Endothelial cell of umbilical vein (primary cell): ENCODE results near the gene HOXB2. TPM values are rescaled to one million over a fixed set of nuclear protein-coding genes. Genes with fewer than 3 reads are reported as not detected.

ENCODE experiments used
- BruUV-seq: library from RNA; stranded (reverse); fragments of 400-500 nt; replicated peaks from 2 replicates; lab custom pipeline; 2021; lab: Mats Ljungman, UMichigan
- CTCF ChIA-PET: fragments of 300-600, 350-600 bp; sonication (Branson Sonifier 250); formaldehyde crosslinking; loops from one replicate; lab custom pipeline; 2021; ENCODE audit warnings: antibody characterized with exemption, inconsistent platforms; lab: Charles Lee
- POLR2A ChIA-PET: fragments of 300-600, 350-600 bp; sonication (Branson Sonifier 250); formaldehyde crosslinking; loops from one replicate; lab custom pipeline; 2021; ENCODE audit warnings: antibody characterized with exemption, inconsistent platforms; lab: Charles Lee
- DNase-seq: peaks from one replicate; pipeline ENCODE4 v3.0.0-alpha.2; 2011; ENCODE audit warnings: low read depth, low spot score
- FAIRE-seq: peaks from 2 replicates; lab custom pipeline; 2011; peaks lifted over from hg19 to GRCh38; lab: Jason Lieb, UNC
- H2AFZ ChIP-seq: 2 replicates; pipeline ENCODE4 v1.6.0; 2012; ENCODE audit warnings: low read depth, low read length, control low read depth, inconsistent platforms
- H3K27ac ChIP-seq: 2 replicates; pipeline ENCODE4 v1.5.1; 2011; ENCODE audit warnings: low read depth, mild to moderate bottlenecking, control low read depth, low read length, moderate library complexity; ENCODE audit not compliant: insufficient read depth
- H3K27me3 ChIP-seq, 2 experiments: 2 replicates each; pipeline versions ENCODE4 v1.6.0 to v1.6.1; 2011; ENCODE audit warnings: low read length in 2 of 2, mixed read lengths in 1 of 2; ENCODE audit not compliant: control insufficient read depth in 2 of 2, insufficient read depth in 2 of 2
- H3K36me3 ChIP-seq, 2 experiments: 2 replicates in 1 of 2; 3 replicates in 1 of 2; pipeline ENCODE4 v1.5.1; 2011; ENCODE audit warnings: low read length in 2 of 2, mild to moderate bottlenecking in 1 of 2, moderate library complexity in 1 of 2; ENCODE audit not compliant: control insufficient read depth in 2 of 2, insufficient read depth in 2 of 2; ENCODE audit errors: extremely low read depth in 1 of 2
- H3K4me1 ChIP-seq: 3 replicates; pipeline ENCODE4 v1.5.1; 2011; ENCODE audit warnings: mild to moderate bottlenecking, low read length; ENCODE audit not compliant: control insufficient read depth, insufficient read depth; ENCODE audit errors: extremely low read depth
- H3K4me2 ChIP-seq: 2 replicates; pipeline ENCODE4 v1.6.1; 2011; ENCODE audit warnings: low read length, control low read depth, mixed read lengths; ENCODE audit not compliant: insufficient read depth
- H3K4me3 ChIP-seq, 3 experiments: fragments of 200-600 bp in 1 of 3; sonication (generic), shearing (Covaris generic) in 1 of 3; replicated peaks in 1 of 3; 2 replicates each; pipeline ENCODE4 v1.5.1; 2011 to 2016; ENCODE audit warnings: control low read depth in 3 of 3, low read length in 3 of 3, mild to moderate bottlenecking in 2 of 3, inconsistent platforms in 1 of 3, low read depth in 1 of 3, moderate library complexity in 1 of 3; ENCODE audit not compliant: insufficient read depth in 1 of 3
- H3K79me2 ChIP-seq: 2 replicates; pipeline ENCODE4 v1.6.0; 2012; ENCODE audit warnings: low read length, inconsistent platforms; ENCODE audit not compliant: control insufficient read depth, insufficient read depth
- H3K9ac ChIP-seq: replicated peaks from 2 replicates; pipeline ENCODE3; 2011; ENCODE audit warnings: low read length, control low read depth; ENCODE audit not compliant: insufficient read depth; ENCODE audit errors: extremely low read depth
- H3K9me1 ChIP-seq: replicated peaks from 3 replicates; pipeline ENCODE4 v1.6.0; 2011; ENCODE audit warnings: mild to moderate bottlenecking, low read length; ENCODE audit not compliant: control insufficient read depth, insufficient read depth; ENCODE audit errors: extremely low read depth
- H3K9me3 ChIP-seq: replicated peaks from 2 replicates; pipeline ENCODE4 v1.5.1; 2012; ENCODE audit warnings: low read length, inconsistent platforms; ENCODE audit not compliant: control insufficient read depth, insufficient read depth
- H4K20me1 ChIP-seq: replicated peaks from 2 replicates; pipeline ENCODE3; 2011; ENCODE audit warnings: mild to moderate bottlenecking, low read length; ENCODE audit not compliant: control insufficient read depth, insufficient read depth; ENCODE audit errors: extremely low read depth
- EZH2 ChIP-seq: IDR thresholded peaks from 2 replicates; pipeline ENCODE4 v1.6.1; 2012; ENCODE audit warnings: borderline replicate concordance, low read depth, mild to moderate bottlenecking, moderate library complexity, low read length, inconsistent platforms; ENCODE audit not compliant: severe bottlenecking
- FOS ChIP-seq: IDR thresholded peaks from 2 replicates; pipeline ENCODE4 v1.6.1; 2011; ENCODE audit warnings: mild to moderate bottlenecking, low read length, moderate library complexity, borderline replicate concordance; ENCODE audit not compliant: insufficient read depth
- GATA2 ChIP-seq: IDR thresholded peaks from 2 replicates; pipeline ENCODE4 v1.7.0; 2011; ENCODE audit warnings: low read depth, mild to moderate bottlenecking, moderate library complexity, mixed read lengths, low read length; ENCODE audit not compliant: insufficient read length, insufficient read depth
- JUN ChIP-seq: IDR thresholded peaks from 2 replicates; pipeline ENCODE4 v1.6.1; 2011; ENCODE audit warnings: borderline replicate concordance, low read depth; ENCODE audit not compliant: insufficient read length, insufficient read depth
- MAX ChIP-seq: IDR thresholded peaks from 2 replicates; pipeline ENCODE4 v1.6.1; 2011; ENCODE audit not compliant: insufficient read depth, insufficient read length
- MYC ChIP-seq: IDR thresholded peaks from one replicate; pipeline ENCODE4 v1.6.1; 2011; ENCODE audit warnings: mild to moderate bottlenecking, low read depth, low read length
- POLR2A ChIP-seq: IDR thresholded peaks from 2 replicates; pipeline ENCODE4 v1.6.1; 2012; ENCODE audit warnings: low read depth, mild to moderate bottlenecking, control low read depth, low read length
- POLR2AphosphoS5 ChIP-seq: IDR thresholded peaks from 2 replicates; pipeline ENCODE4 v1.6.1; 2012; ENCODE audit warnings: low read depth, mild to moderate bottlenecking, control low read depth, low read length, moderate library complexity; ENCODE audit not compliant: insufficient read depth
- dilution Hi-C: fragments of 300-500 bp; cut with MboI; formaldehyde crosslinking; loops from one replicate; pipeline ENCODE4 v1.15.0; 2019; ENCODE audit warnings: low sequenced_read_pairs; ENCODE audit not compliant: extremely low pct_ligation_motif_present
- intact Hi-C: fragments of 100-400 bp; cut with micrococcal nuclease; formaldehyde crosslinking; loops from one replicate; pipeline ENCODE4 v1.10.0; 2022
- polyA plus RNA-seq, 4 experiments: library from polyadenylated mRNA; depleted of rRNA in 3 of 4; stranded (reverse) in 3 of 4; unstranded in 1 of 4; fragments of >200 nt; gene quantifications; 2 replicates each; pipeline versions ENCODE4 v1.2.1 to v1.2.3, GENCODE V29; 2011 to 2012; ENCODE audit warnings: missing spikeins in 1 of 4
- total RNA-seq: library from RNA; stranded (reverse); gene quantifications from 2 replicates; pipeline ENCODE4 v1.2.3, GENCODE V29; 2021
- TF ChIP-seq, protein P1 (sequence below), 2 donors: IDR thresholded peaks; 1 replicate in 1 of 2; 2 replicates in 1 of 2; pipeline ENCODE4 v1.5.1; 2011; ENCODE audit warnings: low read length in 2 of 2, mild to moderate bottlenecking in 2 of 2, moderate library complexity in 2 of 2, control low read depth in 1 of 2, inconsistent platforms in 1 of 2, low read depth in 1 of 2; ENCODE audit not compliant: insufficient read depth in 1 of 2; ENCODE audit errors: extremely low read depth in 1 of 2

HOXB2 gene
- total and polyA plus RNA-seq, 2 donors (not counting 3 experiments of a cell fraction or from before 2014, with no cell fraction given), result 14.1 to 23.3 TPM

DNA sequence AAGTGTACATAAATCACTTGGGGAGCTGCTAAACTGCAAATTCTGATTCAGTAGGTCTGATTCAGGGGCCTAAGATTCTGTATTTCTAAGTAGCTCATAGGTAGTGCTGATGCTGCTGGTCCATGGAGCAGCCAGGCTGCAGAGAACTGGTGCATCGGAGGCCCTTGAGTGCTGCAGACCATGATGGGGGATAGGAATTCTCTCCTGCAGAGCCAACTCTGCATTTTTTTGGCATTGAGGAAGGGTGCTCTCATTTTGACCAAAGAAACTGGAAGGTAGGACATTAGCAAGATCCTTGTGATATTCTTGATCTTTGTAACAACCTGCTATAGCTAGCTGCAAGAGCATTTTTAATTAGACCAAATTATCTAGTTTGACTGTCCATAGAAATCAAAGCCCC is 4.7 kb downstream of the HOXB2 start:
- intact Hi-C loops (no loop called here), dilution Hi-C loops (no loop called here)
- Histone ChIP-seq H3K4me1 (peaks cover 12% of the 10 kb centered on the region), H4K20me1 (no peaks in the 10 kb centered on the region), H3K4me3 (no peak overlapping the region), H3K79me2 (peaks cover 35% of the 10 kb centered on the region), H3K9ac (no peak overlapping the region), H3K27ac (no peak overlapping the region), H3K27me3 (no peaks in the 10 kb centered on the region), H3K9me1 (no peaks in the 10 kb centered on the region), H2AFZ (no peak overlapping the region), H3K4me2 (no peak overlapping the region), H3K9me3 (no peaks in the 10 kb centered on the region), H3K36me3 (no peaks in the 10 kb centered on the region)
- DNase-seq, result no peak
- FAIRE-seq, result peak; percentile 50
- TF ChIP-seq FOS, result no peak
- no peak for TF ChIP-seq GATA2
- TF ChIP-seq MAX, result no peak
- TF ChIP-seq POLR2A, result no peak
- no peak for TF ChIP-seq JUN
- TF ChIP-seq, protein P1, sequence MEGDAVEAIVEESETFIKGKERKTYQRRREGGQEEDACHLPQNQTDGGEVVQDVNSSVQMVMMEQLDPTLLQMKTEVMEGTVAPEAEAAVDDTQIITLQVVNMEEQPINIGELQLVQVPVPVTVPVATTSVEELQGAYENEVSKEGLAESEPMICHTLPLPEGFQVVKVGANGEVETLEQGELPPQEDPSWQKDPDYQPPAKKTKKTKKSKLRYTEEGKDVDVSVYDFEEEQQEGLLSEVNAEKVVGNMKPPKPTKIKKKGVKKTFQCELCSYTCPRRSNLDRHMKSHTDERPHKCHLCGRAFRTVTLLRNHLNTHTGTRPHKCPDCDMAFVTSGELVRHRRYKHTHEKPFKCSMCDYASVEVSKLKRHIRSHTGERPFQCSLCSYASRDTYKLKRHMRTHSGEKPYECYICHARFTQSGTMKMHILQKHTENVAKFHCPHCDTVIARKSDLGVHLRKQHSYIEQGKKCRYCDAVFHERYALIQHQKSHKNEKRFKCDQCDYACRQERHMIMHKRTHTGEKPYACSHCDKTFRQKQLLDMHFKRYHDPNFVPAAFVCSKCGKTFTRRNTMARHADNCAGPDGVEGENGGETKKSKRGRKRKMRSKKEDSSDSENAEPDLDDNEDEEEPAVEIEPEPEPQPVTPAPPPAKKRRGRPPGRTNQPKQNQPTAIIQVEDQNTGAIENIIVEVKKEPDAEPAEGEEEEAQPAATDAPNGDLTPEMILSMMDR (IDR thresholded peaks at IDR 0.05; ENCODE audit: extremely low read depth in 1 of 2, insufficient read depth in 1 of 2, low read depth in 1 of 2, low read length in 2 of 2), result no peak
- no peak for TF ChIP-seq MYC
- no peak for TF ChIP-seq EZH2
- TF ChIP-seq POLR2AphosphoS5, result no peak
- BruUV-seq, result no TSS peak
- POLR2A ChIA-PET, result interaction anchor here (1.0 kb wide), 1 partner anchor 252 kb away, joined by 3 read pairs; no protein-coding TSS in a partner anchor
- CTCF ChIA-PET, result interaction anchor here (1.1 to 3.9 kb wide), 2 partner anchors 34 to 204 kb away, joined by 3 to 14 read pairs; no protein-coding TSS in a partner anchor
